GM18861 (cell line): Measurements from ENCODE around the gene CELA2A.

Experiments
- ATAC-seq: cut with Tn5 transposase; IDR thresholded peaks from one replicate; pipeline ENCODE4 v1.9.1; 2021; ENCODE audit not compliant: unreplicated experiment

Gene CELA2A

GRCh38 chr1:15456313-15456954 lies at the start of gene CELA2A:
TSS of gene CELA2A (plus strand) at chr1:15456732. CDS start at chr1:15456754, 22 bp downstream.
- no peak for ATAC-seq

GRCh38 chr1:15407580-15407979 lies 49.0 kb upstream of the CELA2A start:
- no peak for ATAC-seq

- ATAC-seq = no peak
These were observed 47.6 kb upstream of the CELA2A start for GRCh38 chr1:15408890-15409387.

GRCh38 chr1:15409388-15410222 lies 46.9 kb upstream of the CELA2A start, which contains the start of gene EFHD2:
TSS of gene EFHD2 (plus strand) at chr1:15409888. CDS start at chr1:15409972, 84 bp downstream.
- ATAC-seq = peak; percentile 59

GRCh38 chr1:15410223-15410883 lies 46.2 kb upstream of the CELA2A start:
- no peak for ATAC-seq

GRCh38 chr1:15410884-15411245 lies 45.7 kb upstream of the CELA2A start:
- ATAC-seq = no peak

- ATAC-seq = peak; percentile 52
These were observed 44.9 kb upstream of the CELA2A start for GRCh38 chr1:15411593-15412137.

- no peak for ATAC-seq
These were observed 44.2 kb upstream of the CELA2A start for GRCh38 chr1:15412175-15412800.

- ATAC-seq = no peak
These were observed 43.7 kb upstream of the CELA2A start for GRCh38 chr1:15412843-15413242.

GRCh38 chr1:15413563-15414444 lies 42.7 kb upstream of the CELA2A start:
- ATAC-seq = no peak

- no peak for ATAC-seq
These were observed 42.0 kb upstream of the CELA2A start for GRCh38 chr1:15414445-15414983.

GRCh38 chr1:15417059-15417934 lies 39.2 kb upstream of the CELA2A start:
- ATAC-seq = peak; percentile 37

- no peak for ATAC-seq
These were observed 37.6 kb upstream of the CELA2A start for GRCh38 chr1:15418806-15419515.

GRCh38 chr1:15420853-15421465 lies 35.6 kb upstream of the CELA2A start:
- no peak for ATAC-seq

- ATAC-seq = no peak
These were observed 33.7 kb upstream of the CELA2A start for GRCh38 chr1:15422871-15423270.

GRCh38 chr1:15423355-15424077 lies 33.0 kb upstream of the CELA2A start:
- no peak for ATAC-seq

GRCh38 chr1:15424146-15424667 lies 32.3 kb upstream of the CELA2A start:
- no peak for ATAC-seq
